K562 (cell line): Measurements from ENCODE around the gene SMG9. TPM values are rescaled to one million over a fixed set of nuclear protein-coding genes. Genes with fewer than 3 reads are reported as not detected.

Experiments
- CBFB ChIP-seq: sonication (generic); formaldehyde crosslinking; IDR thresholded peaks from 2 replicates; pipeline ENCODE4 v1.4.0; 2020; ENCODE audit warnings: mild to moderate bottlenecking, missing genetic modification reagents
- CBX2 ChIP-seq: fragments of 200-600 bp; sonication (generic); IDR thresholded peaks from one replicate; pipeline ENCODE4 v1.6.1; 2012; ENCODE audit warnings: mild to moderate bottlenecking, low read length, inconsistent platforms; ENCODE audit not compliant: insufficient read depth, poor library complexity, severe bottlenecking
- CREB1 ChIP-seq, 2 experiments: sonication (generic) in 1 of 2; formaldehyde crosslinking in 1 of 2; IDR thresholded peaks; 2 replicates each; pipeline versions ENCODE4 v1.6.1 to v1.8.0; 2012 to 2022; ENCODE audit warnings: inconsistent platforms in 1 of 2, mild to moderate bottlenecking in 1 of 2, missing genetic modification reagents in 1 of 2, moderate library complexity in 1 of 2
- ETS1 ChIP-seq: conservative IDR thresholded peaks from 2 replicates; pipeline ENCODE4 v1.6.1; 2011; ENCODE audit warnings: low read depth, mild to moderate bottlenecking, low read length; ENCODE audit not compliant: control insufficient read depth
- FOXK1 ChIP-seq: sonication (generic); formaldehyde crosslinking; IDR thresholded peaks from 2 replicates; pipeline ENCODE4 v1.8.0; 2022; ENCODE audit warnings: missing genetic modification reagents, mild to moderate bottlenecking, borderline replicate concordance
- IFI16 ChIP-seq: fragments of 250-450 bp; sonication (Bioruptor Pico); IDR thresholded peaks from 2 replicates; pipeline ENCODE4 v2.1.2; 2022; ENCODE audit warnings: mild to moderate bottlenecking, inconsistent platforms
- L3MBTL2 ChIP-seq: fragments of 450-650 bp; IDR thresholded peaks from 2 replicates; pipeline ENCODE4 v1.6.1; 2016; ENCODE audit warnings: mild to moderate bottlenecking, moderate library complexity
- LEF1 ChIP-seq: fragments of 450-650 bp; IDR thresholded peaks from 2 replicates; pipeline ENCODE4 v1.6.1; 2016; ENCODE audit warnings: mild to moderate bottlenecking
- MCM5 ChIP-seq: fragments of 450-650 bp; IDR thresholded peaks from 2 replicates; pipeline ENCODE4 v1.6.1; 2016; ENCODE audit warnings: low read depth
- MECOM ChIP-seq: fragments of 250-450 bp; sonication (Bioruptor Pico); IDR thresholded peaks from 2 replicates; pipeline ENCODE4 v1.8.0; 2022; ENCODE audit warnings: inconsistent platforms
- MEIS2 ChIP-seq: fragments of 450-650 bp; IDR thresholded peaks from 2 replicates; pipeline ENCODE4 v1.6.1; 2014; ENCODE audit warnings: mild to moderate bottlenecking; ENCODE audit not compliant: partially characterized antibody
- NEUROD1 ChIP-seq: fragments of 150-350 bp; IDR thresholded peaks from 2 replicates; pipeline ENCODE4 v1.6.1; 2014; ENCODE audit warnings: borderline replicate concordance, low read length, low read depth; ENCODE audit not compliant: partially characterized antibody
- POLR2G ChIP-seq: fragments of 200-400 bp; formaldehyde crosslinking; IDR thresholded peaks from 2 replicates; pipeline ENCODE4 v1.6.1; 2017; ENCODE audit warnings: low read depth, mild to moderate bottlenecking, antibody characterized with exemption, low read length, moderate library complexity
- SIN3A ChIP-seq, 2 experiments: fragments of 150-350 bp in 1 of 2; IDR thresholded peaks; 2 replicates each; pipeline ENCODE4 v1.6.1; 2011 to 2016; ENCODE audit warnings: borderline replicate concordance in 2 of 2, low read depth in 2 of 2, low read length in 2 of 2, mild to moderate bottlenecking in 2 of 2, moderate library complexity in 2 of 2; ENCODE audit not compliant: control insufficient read depth in 1 of 2
- SP1 ChIP-seq: sonication (generic); formaldehyde crosslinking; IDR thresholded peaks from 2 replicates; pipeline ENCODE4 v1.8.1; 2022; ENCODE audit warnings: mild to moderate bottlenecking, missing genetic modification reagents
- SREBF1 ChIP-seq: fragments of 150-350 bp; IDR thresholded peaks from 2 replicates; pipeline ENCODE4 v1.6.1; 2014; ENCODE audit warnings: antibody characterized with exemption, low read depth, low read length, borderline replicate concordance
- ZFP91 ChIP-seq: sonication (generic); formaldehyde crosslinking; IDR thresholded peaks from 2 replicates; pipeline ENCODE4 v1.8.0; 2022; ENCODE audit warnings: mild to moderate bottlenecking, missing genetic modification reagents
- ZNF274 ChIP-seq: IDR thresholded peaks from 2 replicates; pipeline ENCODE4 v1.6.1; 2011; ENCODE audit warnings: low read depth, mild to moderate bottlenecking, low read length, moderate library complexity, borderline replicate concordance
- polyA plus RNA-seq, 8 experiments: library from polyadenylated mRNA; depleted of rRNA in 4 of 8; stranded (reverse) in 5 of 8; unstranded in 3 of 8; fragments of >200 nt; fragmentation: Nextera tagmentation in 2 of 8; fragmentation: Illumina TruSeq in 1 of 8; extraction: Ambion mirVana in 2 of 8; extraction: Trizol in 1 of 8; gene quantifications; 2 replicates each; pipeline versions ENCODE4 v1.2.1 to v1.2.3, GENCODE V29; 2011 to 2014; ENCODE audit warnings: inconsistent platforms in 1 of 8, missing spikeins in 1 of 8
- total RNA-seq, 7 experiments: library from RNA; depleted of rRNA in 6 of 7; stranded (reverse); fragments of >200 nt in 6 of 7; fragmentation: Illumina TruSeq in 2 of 7; extraction: Trizol in 2 of 7; gene quantifications; 2 replicates each; pipeline versions ENCODE4 v1.2.1 to v1.2.3, GENCODE V29; 2011 to 2021; ENCODE audit warnings: low replicate concordance in 1 of 7
- TF ChIP-seq, protein P1 (sequence below): fragments of 250-450 bp; sonication (Bioruptor Pico); IDR thresholded peaks from 2 replicates; pipeline ENCODE4 v1.5.0; 2021; ENCODE audit warnings: mild to moderate bottlenecking, borderline replicate concordance
- TF ChIP-seq, protein P2 (sequence below): sonication (generic); formaldehyde crosslinking; IDR thresholded peaks from 2 replicates; pipeline ENCODE4 v1.8.0; 2022; ENCODE audit warnings: mild to moderate bottlenecking, low read depth, missing genetic modification reagents

SMG9 gene
- total and polyA plus RNA-seq, 9 of the 15 experiments (the other 6 are each of a cell fraction or from before 2014, with no cell fraction given), result 1.7 to 79.7 (median 40.2) TPM

DNA sequence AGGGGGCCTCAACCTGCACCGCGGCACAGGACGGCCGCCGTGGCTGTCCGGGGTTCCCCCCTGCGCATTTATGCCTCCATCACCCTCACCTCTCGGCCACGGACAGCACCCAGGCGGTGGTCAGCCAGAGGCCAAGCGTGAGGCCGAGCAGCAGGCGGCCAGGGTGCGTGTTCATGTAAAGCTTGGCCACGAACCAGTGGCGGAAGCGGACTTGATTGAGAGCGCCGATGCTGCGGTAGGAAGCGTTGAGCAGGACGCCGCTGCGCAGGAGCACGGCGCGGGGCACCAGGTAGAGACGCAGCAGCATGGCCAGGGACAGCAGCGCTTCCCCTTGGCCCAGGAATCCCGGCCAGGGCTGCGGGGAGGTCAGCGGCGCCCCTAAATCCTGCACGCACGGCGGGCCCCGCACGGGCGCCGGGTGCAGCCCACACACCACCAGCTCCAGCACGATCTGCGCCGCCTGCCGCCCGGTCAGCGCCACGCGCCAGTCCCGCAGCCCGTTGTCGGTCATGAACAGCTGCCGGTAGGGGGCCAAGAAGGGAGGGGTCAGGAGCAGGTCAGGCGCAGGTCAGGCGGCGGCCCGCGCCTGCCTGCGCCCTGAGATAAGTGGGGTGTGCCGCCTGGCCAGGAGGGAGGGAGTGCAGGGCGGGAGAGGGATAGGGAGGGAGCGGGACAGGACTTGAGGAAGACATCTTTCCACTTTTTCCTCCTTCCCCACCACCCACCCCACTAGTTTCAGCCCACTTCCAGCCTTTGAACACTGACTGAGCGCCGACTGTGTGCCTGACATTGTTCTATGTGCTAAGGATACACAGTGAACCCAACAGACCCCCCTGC lies 19.6 kb upstream of the SMG9 start (continued):
- TF ChIP-seq ZNF274 (peak; percentile 83; the same call in 1 of the 2 replicates), CBFB (peak; percentile 84; the same call in 1 of the 2 replicates), IFI16 (CRISPR knock-in tag) (0 out of 2 replicates have a peak, but pooled peaks have one; percentile 9), ZFP91 (CRISPR knock-in tag) (no peak), FOXK1 (CRISPR knock-in tag) (no peak), ETS1 (peak; percentile 97), MEIS2 (peak; percentile 68), SP1 (peak; percentile 95), SIN3A (IDR thresholded peaks at IDR 0.05; ENCODE audit: borderline replicate concordance in 2 of 2, control insufficient read depth in 1 of 2, low read depth in 2 of 2, low read length in 2 of 2) (peak; percentile 19 to 51; a peak in 1 of 4 replicates), MECOM (CRISPR knock-in tag) (no peak), CREB1 (IDR thresholded peaks at IDR 0.05) (peak; percentile 78), CREB1 (CRISPR knock-in tag; IDR thresholded peaks at IDR 0.05) (peak; percentile 88), MCM5 (no peak), LEF1 (peak; percentile 97), CBX2 (no peak), L3MBTL2 (peak; percentile 90), POLR2G (peak; percentile 95), SREBF1 (no peak), NEUROD1 (peak; percentile 91)
- TF ChIP-seq, protein P1, sequence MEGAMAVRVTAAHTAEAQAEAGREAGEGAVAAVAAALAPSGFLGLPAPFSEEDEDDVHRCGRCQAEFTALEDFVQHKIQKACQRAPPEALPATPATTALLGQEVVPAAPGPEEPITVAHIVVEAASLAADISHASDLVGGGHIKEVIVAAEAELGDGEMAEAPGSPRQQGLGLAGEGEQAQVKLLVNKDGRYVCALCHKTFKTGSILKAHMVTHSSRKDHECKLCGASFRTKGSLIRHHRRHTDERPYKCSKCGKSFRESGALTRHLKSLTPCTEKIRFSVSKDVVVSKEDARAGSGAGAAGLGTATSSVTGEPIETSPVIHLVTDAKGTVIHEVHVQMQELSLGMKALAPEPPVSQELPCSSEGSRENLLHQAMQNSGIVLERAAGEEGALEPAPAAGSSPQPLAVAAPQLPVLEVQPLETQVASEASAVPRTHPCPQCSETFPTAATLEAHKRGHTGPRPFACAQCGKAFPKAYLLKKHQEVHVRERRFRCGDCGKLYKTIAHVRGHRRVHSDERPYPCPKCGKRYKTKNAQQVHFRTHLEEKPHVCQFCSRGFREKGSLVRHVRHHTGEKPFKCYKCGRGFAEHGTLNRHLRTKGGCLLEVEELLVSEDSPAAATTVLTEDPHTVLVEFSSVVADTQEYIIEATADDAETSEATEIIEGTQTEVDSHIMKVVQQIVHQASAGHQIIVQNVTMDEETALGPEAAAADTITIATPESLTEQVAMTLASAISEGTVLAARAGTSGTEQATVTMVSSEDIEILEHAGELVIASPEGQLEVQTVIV (CRISPR knock-in tag), result no peak
- TF ChIP-seq, protein P2, sequence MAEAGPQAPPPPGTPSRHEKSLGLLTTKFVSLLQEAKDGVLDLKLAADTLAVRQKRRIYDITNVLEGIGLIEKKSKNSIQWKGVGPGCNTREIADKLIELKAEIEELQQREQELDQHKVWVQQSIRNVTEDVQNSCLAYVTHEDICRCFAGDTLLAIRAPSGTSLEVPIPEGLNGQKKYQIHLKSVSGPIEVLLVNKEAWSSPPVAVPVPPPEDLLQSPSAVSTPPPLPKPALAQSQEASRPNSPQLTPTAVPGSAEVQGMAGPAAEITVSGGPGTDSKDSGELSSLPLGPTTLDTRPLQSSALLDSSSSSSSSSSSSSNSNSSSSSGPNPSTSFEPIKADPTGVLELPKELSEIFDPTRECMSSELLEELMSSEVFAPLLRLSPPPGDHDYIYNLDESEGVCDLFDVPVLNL (CRISPR knock-in tag), result 0 out of 2 replicates have a peak, but pooled peaks have one; percentile 23
